ENCODE data around the gene ATXN7L3.
A peak's percentile ranks its signal among the peaks of the same experiment; 100 is the strongest.

ATXN7L3 gene

GRCh38 chr17:44229090-44229489 lies 29.4 kb upstream of the ATXN7L3 start:
- TF ChIP-seq RARB (CRISPR knock-in tag; IDR thresholded peaks at IDR 0.05) (no peak), CSDC2 (CRISPR knock-in tag; IDR thresholded peaks at IDR 0.05) (no peak), PPARA (CRISPR knock-in tag; IDR thresholded peaks at IDR 0.05; ENCODE audit: borderline replicate concordance) (no peak), ESRRG (CRISPR knock-in tag; IDR thresholded peaks at IDR 0.05) (no peak), ISL1 (CRISPR knock-in tag; IDR thresholded peaks at IDR 0.05) (no peak), ZNF565 (CRISPR knock-in tag; conservative IDR thresholded peaks at IDR 0.05; ENCODE audit: low read depth) (no peak)
- no peak for ATAC-seq

- no peak for TF ChIP-seq CSRNP3 (CRISPR knock-in tag; IDR thresholded peaks at IDR 0.05)
- no peak for TF ChIP-seq ZNF70 (CRISPR knock-in tag; IDR thresholded peaks at IDR 0.05)
- TF ChIP-seq ZNF8 (CRISPR knock-in tag; IDR thresholded peaks at IDR 0.05), result no peak
- peak; percentile 64 for TF ChIP-seq ISL1 (CRISPR knock-in tag; IDR thresholded peaks at IDR 0.05)
- peak; percentile 29; the same call in 1 of the 2 replicates for TF ChIP-seq TCF4 (CRISPR knock-in tag; IDR thresholded peaks at IDR 0.05; ENCODE audit: borderline replicate concordance)
- ATAC-seq, result no peak
Observed at GRCh38 chr17:44223541-44224071, 23.9 kb upstream of the ATXN7L3 start.

- peak; percentile 63 for ATAC-seq
- TF ChIP-seq TCF4 (CRISPR knock-in tag; IDR thresholded peaks at IDR 0.05; ENCODE audit: borderline replicate concordance), result no peak
- 0 out of 2 replicates have a peak, but pooled peaks have one; percentile 30 for TF ChIP-seq TSHZ2 (CRISPR knock-in tag; IDR thresholded peaks at IDR 0.05)
Observed at GRCh38 chr17:44222112-44222869, 22.6 kb upstream of the ATXN7L3 start.

- TF ChIP-seq ZFP30 (CRISPR knock-in tag; IDR thresholded peaks at IDR 0.05), result no peak
- ATAC-seq, result no peak
Observed at GRCh38 chr17:44221862-44222111, 22.1 kb upstream of the ATXN7L3 start.

GRCh38 chr17:44221084-44221861 lies 21.6 kb upstream of the ATXN7L3 start:
- ATAC-seq, result peak; percentile 68
- TF ChIP-seq CSRNP3 (CRISPR knock-in tag; IDR thresholded peaks at IDR 0.05) (no peak), ZNF565 (CRISPR knock-in tag; conservative IDR thresholded peaks at IDR 0.05; ENCODE audit: low read depth) (no peak), SNAI2 (CRISPR knock-in tag; IDR thresholded peaks at IDR 0.05) (no peak), ZNF70 (CRISPR knock-in tag; IDR thresholded peaks at IDR 0.05) (no peak), OSR1 (CRISPR knock-in tag; IDR thresholded peaks at IDR 0.05) (no peak), TCF4 (CRISPR knock-in tag; IDR thresholded peaks at IDR 0.05; ENCODE audit: borderline replicate concordance) (no peak), GLIS3 (CRISPR knock-in tag; IDR thresholded peaks at IDR 0.05) (no peak), TOX (CRISPR knock-in tag; IDR thresholded peaks at IDR 0.05; ENCODE audit: borderline replicate concordance) (no peak), ARNTL (CRISPR knock-in tag; IDR thresholded peaks at IDR 0.05; ENCODE audit: borderline replicate concordance, low read depth) (no peak), BACH2 (CRISPR knock-in tag; IDR thresholded peaks at IDR 0.05; ENCODE audit: borderline replicate concordance) (no peak), POU6F1 (CRISPR knock-in tag; IDR thresholded peaks at IDR 0.05; ENCODE audit: borderline replicate concordance, low read depth) (no peak), PPARA (CRISPR knock-in tag; IDR thresholded peaks at IDR 0.05; ENCODE audit: borderline replicate concordance) (no peak), ZC3H10 (CRISPR knock-in tag; IDR thresholded peaks at IDR 0.05) (no peak), TSHZ2 (CRISPR knock-in tag; IDR thresholded peaks at IDR 0.05) (no peak), ISL1 (CRISPR knock-in tag; IDR thresholded peaks at IDR 0.05) (no peak), RARB (CRISPR knock-in tag; IDR thresholded peaks at IDR 0.05) (no peak)
